ENCODE data around the gene VRK2. TPM values are rescaled to one million over a fixed set of nuclear protein-coding genes. Genes with fewer than 3 reads are reported as not detected.

VRK2 gene
- polyA plus RNA-seq, 1 donor from 2014 or later = 0.45 TPM

- H3K27ac ChIP-seq (ENCODE audit: low read length) = no peak overlapping the region
- no peak overlapping the region for H2AFZ ChIP-seq (ENCODE audit: low read depth, low read length)
- no peaks in the 10 kb centered on the region for H3K9me3 ChIP-seq (ENCODE audit: low read length)
- H3K4me2 ChIP-seq (ENCODE audit: low read length) = no peak overlapping the region
- no peaks in the 10 kb centered on the region for H3K27me3 ChIP-seq (ENCODE audit: insufficient read depth, low read depth, low read length)
- H3K9ac ChIP-seq (ENCODE audit: low read length) = no peak overlapping the region
- no peaks in the 10 kb centered on the region for H3K79me2 ChIP-seq (replicated peaks; ENCODE audit: insufficient read depth, low read length)
- no peaks in the 10 kb centered on the region for H3F3A ChIP-seq (ENCODE audit: insufficient read depth, low read length, poor library complexity, severe bottlenecking)
- H4K20me1 ChIP-seq (ENCODE audit: insufficient read depth) = no peaks in the 10 kb centered on the region
- no peak for TF ChIP-seq POLR2AphosphoS5 (IDR thresholded peaks at IDR 0.05)
- TF ChIP-seq EP300 (conservative IDR thresholded peaks at IDR 0.05; ENCODE audit: poor library complexity, severe bottlenecking) = no peak
- TF ChIP-seq, protein P1, sequence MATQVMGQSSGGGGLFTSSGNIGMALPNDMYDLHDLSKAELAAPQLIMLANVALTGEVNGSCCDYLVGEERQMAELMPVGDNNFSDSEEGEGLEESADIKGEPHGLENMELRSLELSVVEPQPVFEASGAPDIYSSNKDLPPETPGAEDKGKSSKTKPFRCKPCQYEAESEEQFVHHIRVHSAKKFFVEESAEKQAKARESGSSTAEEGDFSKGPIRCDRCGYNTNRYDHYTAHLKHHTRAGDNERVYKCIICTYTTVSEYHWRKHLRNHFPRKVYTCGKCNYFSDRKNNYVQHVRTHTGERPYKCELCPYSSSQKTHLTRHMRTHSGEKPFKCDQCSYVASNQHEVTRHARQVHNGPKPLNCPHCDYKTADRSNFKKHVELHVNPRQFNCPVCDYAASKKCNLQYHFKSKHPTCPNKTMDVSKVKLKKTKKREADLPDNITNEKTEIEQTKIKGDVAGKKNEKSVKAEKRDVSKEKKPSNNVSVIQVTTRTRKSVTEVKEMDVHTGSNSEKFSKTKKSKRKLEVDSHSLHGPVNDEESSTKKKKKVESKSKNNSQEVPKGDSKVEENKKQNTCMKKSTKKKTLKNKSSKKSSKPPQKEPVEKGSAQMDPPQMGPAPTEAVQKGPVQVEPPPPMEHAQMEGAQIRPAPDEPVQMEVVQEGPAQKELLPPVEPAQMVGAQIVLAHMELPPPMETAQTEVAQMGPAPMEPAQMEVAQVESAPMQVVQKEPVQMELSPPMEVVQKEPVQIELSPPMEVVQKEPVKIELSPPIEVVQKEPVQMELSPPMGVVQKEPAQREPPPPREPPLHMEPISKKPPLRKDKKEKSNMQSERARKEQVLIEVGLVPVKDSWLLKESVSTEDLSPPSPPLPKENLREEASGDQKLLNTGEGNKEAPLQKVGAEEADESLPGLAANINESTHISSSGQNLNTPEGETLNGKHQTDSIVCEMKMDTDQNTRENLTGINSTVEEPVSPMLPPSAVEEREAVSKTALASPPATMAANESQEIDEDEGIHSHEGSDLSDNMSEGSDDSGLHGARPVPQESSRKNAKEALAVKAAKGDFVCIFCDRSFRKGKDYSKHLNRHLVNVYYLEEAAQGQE (IDR thresholded peaks at IDR 0.05; ENCODE audit: borderline replicate concordance) = no peak
- no peak for TF ChIP-seq MXI1 (conservative IDR thresholded peaks at IDR 0.05; ENCODE audit: poor library complexity, severe bottlenecking)
- no peak for TF ChIP-seq RAD21 (conservative IDR thresholded peaks at IDR 0.05)
- TF ChIP-seq TAF1 (IDR thresholded peaks at IDR 0.05; ENCODE audit: low read depth) = no peak
- TF ChIP-seq CTCF (IDR thresholded peaks at IDR 0.05; ENCODE audit: poor library complexity, severe bottlenecking) = no peak
- no peak for TF ChIP-seq SMC3 (conservative IDR thresholded peaks at IDR 0.05; ENCODE audit: poor library complexity)
- no peak for TF ChIP-seq EZH2 (IDR thresholded peaks at IDR 0.05; ENCODE audit: borderline replicate concordance, insufficient read depth, low read length, poor library complexity, severe bottlenecking)
- H3K9me2 ChIP-seq (ENCODE audit: insufficient read depth, low read length) = no peaks in the 10 kb centered on the region
- no peak overlapping the region for H3K4me3 ChIP-seq (ENCODE audit: low read length)
- no peaks in the 10 kb centered on the region for H3K36me3 ChIP-seq (ENCODE audit: insufficient read depth, low read length)
These were observed 8.6 kb downstream of the VRK2 start for GRCh38 chr2:58055033-58055786.

DNA sequence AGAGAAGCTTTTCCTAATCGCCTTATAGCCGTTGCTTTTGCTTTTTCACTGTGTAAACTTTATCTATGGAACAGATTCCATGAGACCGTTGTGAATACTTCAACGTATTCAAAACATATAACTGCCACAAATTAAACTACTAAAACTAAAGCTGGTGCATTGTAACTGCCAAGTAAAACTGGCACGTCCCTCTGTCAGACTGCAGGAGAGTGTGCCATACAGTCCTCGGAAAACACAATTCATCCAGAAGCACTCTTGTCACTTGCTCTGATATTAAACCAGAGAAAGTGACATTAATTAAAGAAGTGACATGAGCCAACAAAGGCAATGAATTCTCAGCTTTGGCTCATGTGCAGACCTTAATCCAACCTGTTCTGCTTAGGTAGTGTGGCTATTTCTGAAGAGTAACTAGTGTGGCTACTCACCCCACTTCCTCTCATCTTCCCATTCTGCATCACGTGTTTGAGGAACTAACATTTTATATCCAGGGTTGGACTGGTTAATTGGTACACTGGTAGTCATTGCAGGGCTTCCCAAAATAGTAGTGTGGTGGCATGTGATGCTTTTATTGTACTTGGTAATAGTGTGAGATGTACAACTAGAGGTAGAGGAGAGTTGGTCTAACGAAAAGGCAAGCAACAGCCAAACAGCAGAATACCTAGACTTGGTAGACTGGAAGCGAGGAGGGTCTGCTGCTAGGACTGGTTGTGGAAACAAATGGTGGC is 9.7 kb downstream of the VRK2 start:
- Histone ChIP-seq H4K20me1 (ENCODE audit: insufficient read depth) (no peaks in the 10 kb centered on the region), H3K9me2 (ENCODE audit: insufficient read depth, low read length) (no peaks in the 10 kb centered on the region), H3K27me3 (ENCODE audit: insufficient read depth, low read depth, low read length) (no peaks in the 10 kb centered on the region), H3K36me3 (ENCODE audit: insufficient read depth, low read length) (no peaks in the 10 kb centered on the region), H3K27ac (ENCODE audit: low read length) (no peak overlapping the region), H3K9me3 (ENCODE audit: low read length) (no peaks in the 10 kb centered on the region), H3F3A (ENCODE audit: insufficient read depth, low read length, poor library complexity, severe bottlenecking) (no peaks in the 10 kb centered on the region), H2AFZ (ENCODE audit: low read depth, low read length) (no peak overlapping the region), H3K79me2 (replicated peaks; ENCODE audit: insufficient read depth, low read length) (no peaks in the 10 kb centered on the region), H3K4me3 (ENCODE audit: low read length) (no peak overlapping the region), H3K4me2 (ENCODE audit: low read length) (no peak overlapping the region), H3K9ac (ENCODE audit: low read length) (no peak overlapping the region)
- TF ChIP-seq CTCF (IDR thresholded peaks at IDR 0.05; ENCODE audit: poor library complexity, severe bottlenecking) (no peak), TAF1 (IDR thresholded peaks at IDR 0.05; ENCODE audit: low read depth) (no peak), EZH2 (IDR thresholded peaks at IDR 0.05; ENCODE audit: borderline replicate concordance, insufficient read depth, low read length, poor library complexity, severe bottlenecking) (no peak), EP300 (conservative IDR thresholded peaks at IDR 0.05; ENCODE audit: poor library complexity, severe bottlenecking) (no peak), SMC3 (conservative IDR thresholded peaks at IDR 0.05; ENCODE audit: poor library complexity) (no peak), RAD21 (conservative IDR thresholded peaks at IDR 0.05) (no peak), MXI1 (conservative IDR thresholded peaks at IDR 0.05; ENCODE audit: poor library complexity, severe bottlenecking) (no peak), POLR2AphosphoS5 (IDR thresholded peaks at IDR 0.05) (no peak)
- TF ChIP-seq, protein P1 (IDR thresholded peaks at IDR 0.05; ENCODE audit: borderline replicate concordance) = no peak
